ACC112 (cell line): ENCODE results near the gene SPESP1.

Source experiments
- H2AFZ ChIP-seq: fragments of 200-600 bp; sonication (generic); one replicate; pipeline ENCODE4 v1.6.0; 2017; ENCODE audit warnings: antibody characterized with exemption, low read length; ENCODE audit not compliant: unreplicated experiment
- H3K27ac ChIP-seq: fragments of 200-600 bp; sonication (generic); 2 replicates; pipeline ENCODE4 v1.5.1; 2014; ENCODE audit warnings: low read depth, mild to moderate bottlenecking, antibody characterized with exemption, low read length, moderate library complexity
- H3K27me3 ChIP-seq: fragments of 200-600 bp; sonication (generic); 2 replicates; pipeline ENCODE4 v1.6.1; 2014; ENCODE audit warnings: mild to moderate bottlenecking, antibody characterized with exemption, low read length, moderate library complexity, mixed read lengths; ENCODE audit not compliant: insufficient read depth
- H3K36me3 ChIP-seq: fragments of 200-600 bp; sonication (generic); 2 replicates; pipeline ENCODE4 v1.6.1; 2016; ENCODE audit warnings: mild to moderate bottlenecking, antibody characterized with exemption, low read length, moderate library complexity, mixed read lengths; ENCODE audit not compliant: insufficient read depth
- H3K4me1 ChIP-seq: fragments of 200-600 bp; sonication (generic); one replicate; pipeline ENCODE4 v1.6.1; 2016; ENCODE audit warnings: low read length, mixed read lengths; ENCODE audit not compliant: insufficient read depth, unreplicated experiment, control insufficient read depth
- H3K4me3 ChIP-seq: fragments of 200-600 bp; sonication (generic); 2 replicates; pipeline ENCODE4 v1.5.1; 2014; ENCODE audit warnings: mild to moderate bottlenecking, low read depth, low read length
- H3K79me2 ChIP-seq: fragments of 200-600 bp; sonication (generic); one replicate; pipeline ENCODE4 v1.6.0; 2016; ENCODE audit warnings: low read length; ENCODE audit not compliant: control insufficient read depth, unreplicated experiment, insufficient read depth

The SPESP1 gene

GRCh38 chr15:68981941-68982340, 51.6 kb downstream of the SPESP1 start:
- H2AFZ ChIP-seq = no peak overlapping the region
- peaks cover 79% of the 10 kb centered on the region for H3K27me3 ChIP-seq
- no peaks in the 10 kb centered on the region for H3K4me1 ChIP-seq
- H3K4me3 ChIP-seq = no peak overlapping the region
- no peaks in the 10 kb centered on the region for H3K79me2 ChIP-seq
- no peaks in the 10 kb centered on the region for H3K36me3 ChIP-seq
- H3K27ac ChIP-seq = no peak overlapping the region

- Histone ChIP-seq H3K4me3 (no peak overlapping the region), H3K27ac (no peak overlapping the region), H3K27me3 (peaks cover 82% of the 10 kb centered on the region), H3K36me3 (no peaks in the 10 kb centered on the region), H2AFZ (no peak overlapping the region), H3K79me2 (no peaks in the 10 kb centered on the region), H3K4me1 (no peaks in the 10 kb centered on the region)
These were observed 52.7 kb downstream of the SPESP1 start for GRCh38 chr15:68982976-68983563.

GRCh38 chr15:68983961-68984481, 53.7 kb downstream of the SPESP1 start:
- Histone ChIP-seq H3K36me3 (no peaks in the 10 kb centered on the region), H3K27ac (no peak overlapping the region), H2AFZ (no peak overlapping the region), H3K4me3 (no peak overlapping the region), H3K27me3 (peaks cover 73% of the 10 kb centered on the region), H3K79me2 (no peaks in the 10 kb centered on the region), H3K4me1 (no peaks in the 10 kb centered on the region)

GRCh38 chr15:68984586-68984985, 54.3 kb downstream of the SPESP1 start:
- no peak overlapping the region for H3K27ac ChIP-seq
- no peaks in the 10 kb centered on the region for H3K79me2 ChIP-seq
- no peak overlapping the region for H2AFZ ChIP-seq
- peaks cover 73% of the 10 kb centered on the region for H3K27me3 ChIP-seq
- H3K36me3 ChIP-seq = no peaks in the 10 kb centered on the region
- H3K4me1 ChIP-seq = no peaks in the 10 kb centered on the region
- no peak overlapping the region for H3K4me3 ChIP-seq

GRCh38 chr15:68985361-68985891, 55.1 kb downstream of the SPESP1 start:
- Histone ChIP-seq H3K4me1 (no peaks in the 10 kb centered on the region), H3K36me3 (no peaks in the 10 kb centered on the region), H3K79me2 (no peaks in the 10 kb centered on the region), H3K27me3 (peaks cover 70% of the 10 kb centered on the region), H2AFZ (no peak overlapping the region), H3K4me3 (no peak overlapping the region), H3K27ac (no peak overlapping the region)

- Histone ChIP-seq H3K4me3 (no peak overlapping the region), H3K36me3 (no peaks in the 10 kb centered on the region), H3K79me2 (no peaks in the 10 kb centered on the region), H3K4me1 (no peaks in the 10 kb centered on the region), H3K27ac (no peak overlapping the region), H2AFZ (no peak overlapping the region), H3K27me3 (peaks cover 70% of the 10 kb centered on the region)
These were observed 56.0 kb downstream of the SPESP1 start for GRCh38 chr15:68986322-68986721.

GRCh38 chr15:68987120-68987519, 56.8 kb downstream of the SPESP1 start:
- H3K36me3 ChIP-seq = no peaks in the 10 kb centered on the region
- peaks cover 63% of the 10 kb centered on the region for H3K27me3 ChIP-seq
- no peaks in the 10 kb centered on the region for H3K4me1 ChIP-seq
- H3K4me3 ChIP-seq = no peak overlapping the region
- H2AFZ ChIP-seq = no peak overlapping the region
- no peaks in the 10 kb centered on the region for H3K79me2 ChIP-seq
- H3K27ac ChIP-seq = no peak overlapping the region

- Histone ChIP-seq H3K79me2 (no peaks in the 10 kb centered on the region), H3K27me3 (peaks cover 61% of the 10 kb centered on the region), H3K36me3 (no peaks in the 10 kb centered on the region), H3K4me1 (no peaks in the 10 kb centered on the region), H3K4me3 (no peak overlapping the region), H2AFZ (no peak overlapping the region), H3K27ac (no peak overlapping the region)
These were observed 57.4 kb downstream of the SPESP1 start for GRCh38 chr15:68987676-68988075.

- peaks cover 42% of the 10 kb centered on the region for H3K27me3 ChIP-seq
- H3K36me3 ChIP-seq = no peaks in the 10 kb centered on the region
- H3K4me1 ChIP-seq = peaks cover 12% of the 10 kb centered on the region
- no peak overlapping the region for H2AFZ ChIP-seq
- H3K4me3 ChIP-seq = no peak overlapping the region
- H3K79me2 ChIP-seq = no peaks in the 10 kb centered on the region
- no peak overlapping the region for H3K27ac ChIP-seq
These were observed 59.4 kb downstream of the SPESP1 start for GRCh38 chr15:68989541-68990230.

GRCh38 chr15:68990231-68990991, 60.1 kb downstream of the SPESP1 start:
- no peak overlapping the region for H3K4me3 ChIP-seq
- no peak overlapping the region for H3K27ac ChIP-seq
- no peaks in the 10 kb centered on the region for H3K79me2 ChIP-seq
- peaks cover 12% of the 10 kb centered on the region for H3K4me1 ChIP-seq
- H2AFZ ChIP-seq = no peak overlapping the region
- H3K27me3 ChIP-seq = peaks cover 40% of the 10 kb centered on the region
- no peaks in the 10 kb centered on the region for H3K36me3 ChIP-seq
